Measurements from ENCODE around the gene LHPP. TPM values are rescaled to one million over a fixed set of nuclear protein-coding genes. Genes with fewer than 3 reads are reported as not detected.

Gene LHPP
- total and polyA plus RNA-seq, 10 of the 15 experiments (the other 5 are each of a cell fraction or from before 2014, with no cell fraction given) = 0.79 to 9.8 (median 6.7) TPM

- no peak for TF ChIP-seq TCF3 (IDR thresholded peaks at IDR 0.05; ENCODE audit: borderline replicate concordance, insufficient read depth, low read depth, low read length)
- no peak for TF ChIP-seq ZNF217 (IDR thresholded peaks at IDR 0.05)
- peak; percentile 90; the same call in 1 of the 2 replicates for TF ChIP-seq ZNF207 (IDR thresholded peaks at IDR 0.05; ENCODE audit: borderline replicate concordance)
- TF ChIP-seq CHD4 (IDR thresholded peaks at IDR 0.05) = no peak
- TF ChIP-seq SUPT20H (IDR thresholded peaks at IDR 0.05; ENCODE audit: borderline replicate concordance, control insufficient read depth, low read depth, low read length) = no peak
- no peak for TF ChIP-seq GABPA (IDR thresholded peaks at IDR 0.05; ENCODE audit: low read depth)
- TF ChIP-seq WRNIP1 (IDR thresholded peaks at IDR 0.05; ENCODE audit: borderline replicate concordance, low read depth, low read length) = no peak
- no peak for TF ChIP-seq POLR2AphosphoS2 (IDR thresholded peaks at IDR 0.05; ENCODE audit: low read depth, low read length)
- no peak for TF ChIP-seq SKIL (IDR thresholded peaks at IDR 0.05; ENCODE audit: low read depth, poor library complexity, severe bottlenecking)
- TF ChIP-seq MLLT1 (IDR thresholded peaks at IDR 0.05) = 0 out of 2 replicates have a peak, but pooled peaks have one; percentile 19
- peak; percentile 69; the same call in 1 of the 2 replicates for TF ChIP-seq STAT1 (conservative IDR thresholded peaks at IDR 0.05)
- 0 out of 4 replicates have a peak, but pooled peaks of 1 of the 2 experiments have one; percentile 22 for TF ChIP-seq IKZF2 (IDR thresholded peaks at IDR 0.05)
- no peak for TF ChIP-seq ESRRA (IDR thresholded peaks at IDR 0.05; ENCODE audit: low read length)
- TF ChIP-seq ZNF592 (IDR thresholded peaks at IDR 0.05) = peak; percentile 69; the same call in 1 of the 2 replicates
- TF ChIP-seq SP1 (IDR thresholded peaks at IDR 0.05; ENCODE audit: low read depth, low read length) = no peak
- TF ChIP-seq SMAD1 (IDR thresholded peaks at IDR 0.05; ENCODE audit: low read depth, partially characterized antibody) = no peak
- TF ChIP-seq CBFB (IDR thresholded peaks at IDR 0.05; ENCODE audit: low read depth) = no peak
- peak; percentile 7 to 44; a peak in 1 of 3 replicates for TF ChIP-seq EGR1 (IDR thresholded peaks at IDR 0.05; ENCODE audit: borderline replicate concordance in 1 of 2, low read depth in 2 of 2, low read length in 2 of 2)
Measured at GRCh38 chr10:124461642-124462347, at the start of gene LHPP (continued).
